KG1 (cell line): ENCODE results near the gene RPUSD3.
"Not testable (repeated sequence)": the region's sequence is repeated elsewhere in the genome, so short reads cannot be mapped to it uniquely, and the experiment has no call there.

Experiments
- DNase-seq: peaks from one replicate; lab custom pipeline; 2025; lab: John Stamatoyannopoulos, UW

RPUSD3 gene

DNA sequence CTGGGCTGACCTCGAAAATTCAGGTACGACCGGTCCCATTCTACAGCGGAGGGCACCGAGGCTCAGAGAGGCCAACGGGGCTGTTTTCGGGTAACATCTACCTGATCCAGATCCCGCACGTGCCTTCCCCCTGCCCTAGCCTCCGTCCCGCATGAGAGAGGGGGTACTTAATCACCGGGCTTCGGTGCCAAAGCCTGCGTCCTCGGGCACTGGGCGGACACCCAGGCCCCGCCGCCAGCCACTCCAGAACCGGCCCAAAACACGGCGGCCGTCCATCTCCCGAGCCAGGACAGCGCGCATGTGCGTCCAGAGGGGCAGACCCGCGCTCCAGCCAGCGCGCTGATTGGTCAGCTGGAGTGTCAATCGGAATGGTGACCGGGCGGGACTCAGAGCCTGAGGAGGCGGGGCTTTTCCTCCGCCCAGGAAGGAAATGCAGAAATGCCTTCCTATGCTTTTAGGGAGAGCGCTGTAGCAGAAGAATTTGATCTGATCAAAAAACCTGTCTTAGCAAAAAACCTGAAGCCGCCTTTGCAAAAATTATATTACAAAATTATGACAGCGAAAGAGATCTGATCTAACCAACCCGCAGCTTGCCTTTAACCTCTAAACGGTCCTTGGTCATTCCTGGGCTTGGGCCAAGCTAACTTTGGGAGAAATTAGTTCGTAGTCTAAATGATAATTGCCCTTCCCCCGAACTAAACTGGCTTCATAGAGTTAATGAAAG is at the start of gene RPUSD3:
Gene RPUSD3, minus strand, starts transcription at position 294 of the 724 bp plus-strand sequence. Its CDS starts 18 bp downstream, at position 276.
- peak; percentile 90 for DNase-seq

- DNase-seq, result no peak
Observed at GRCh38 chr3:9891072-9891622, 47.3 kb upstream of the RPUSD3 start.

DNA sequence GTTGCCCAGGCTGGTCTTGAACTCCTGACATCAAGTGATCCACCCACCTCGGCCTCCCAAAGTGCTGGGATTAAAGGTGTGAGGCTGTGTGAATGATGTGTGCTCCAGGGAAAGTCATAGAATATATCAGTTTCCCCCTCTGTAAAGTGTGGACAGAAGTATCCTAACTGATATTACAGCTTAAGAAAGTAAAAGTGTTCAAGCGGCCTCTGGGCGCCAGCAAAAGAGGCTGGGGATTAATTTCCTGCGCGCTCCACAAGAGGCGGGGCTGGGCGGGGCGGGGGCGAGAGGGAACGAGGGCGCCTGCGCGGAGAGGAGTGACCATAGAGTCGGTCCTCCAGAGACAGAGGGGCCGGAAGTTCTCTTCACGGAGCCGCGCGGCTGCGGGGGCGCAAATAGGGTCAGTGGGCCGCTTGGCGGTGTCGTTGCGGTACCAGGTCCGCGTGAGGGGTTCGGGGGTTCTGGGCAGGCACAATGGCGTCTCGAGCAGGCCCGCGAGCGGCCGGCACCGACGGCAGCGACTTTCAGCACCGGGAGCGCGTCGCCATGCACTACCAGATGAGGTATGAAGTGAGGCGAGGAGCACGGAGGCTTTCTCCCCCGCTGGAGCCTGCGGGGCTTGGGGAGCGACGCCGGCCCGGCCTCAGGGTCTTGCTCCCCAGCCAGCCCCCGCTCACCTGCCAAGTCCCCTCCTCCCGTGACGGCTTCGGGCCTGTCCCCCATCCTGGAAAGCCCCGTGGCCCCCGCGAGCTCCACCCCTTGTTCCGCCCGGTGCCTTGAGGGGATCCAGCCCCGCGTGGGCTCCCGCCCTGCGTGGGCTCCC is 46.7 kb upstream of the RPUSD3 start, which contains the start of gene JAGN1:
Gene JAGN1, plus strand, starts transcription at position 362 of the 823 bp plus-strand sequence. Its CDS starts 113 bp downstream, at position 475.
- peak; percentile 82 for DNase-seq

GRCh38 chr3:9889405-9889804 is 45.6 kb upstream of the RPUSD3 start:
- no peak for DNase-seq

DNA sequence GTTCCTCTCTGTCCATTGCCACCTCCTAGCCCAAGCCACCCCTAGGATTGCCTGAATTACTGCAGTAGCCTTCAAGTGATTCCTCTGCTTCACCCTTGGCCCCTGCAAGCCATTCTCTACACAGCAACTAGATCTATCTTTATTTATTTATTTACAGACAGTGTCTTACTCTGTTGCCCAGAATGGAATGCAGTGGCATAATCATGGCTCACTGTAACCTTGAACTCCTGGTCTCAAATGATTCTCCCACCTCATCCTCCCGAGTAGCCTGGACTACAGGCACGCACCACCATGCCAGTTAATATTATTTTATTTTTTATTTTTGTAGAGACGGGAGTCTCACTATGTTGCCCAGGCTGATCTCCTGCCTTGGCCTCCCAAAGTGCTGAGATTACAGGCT is 44.7 kb upstream of the RPUSD3 start:
- DNase-seq, result no peak

- DNase-seq, result no peak
Observed at GRCh38 chr3:9887480-9887879, 43.7 kb upstream of the RPUSD3 start.

DNA sequence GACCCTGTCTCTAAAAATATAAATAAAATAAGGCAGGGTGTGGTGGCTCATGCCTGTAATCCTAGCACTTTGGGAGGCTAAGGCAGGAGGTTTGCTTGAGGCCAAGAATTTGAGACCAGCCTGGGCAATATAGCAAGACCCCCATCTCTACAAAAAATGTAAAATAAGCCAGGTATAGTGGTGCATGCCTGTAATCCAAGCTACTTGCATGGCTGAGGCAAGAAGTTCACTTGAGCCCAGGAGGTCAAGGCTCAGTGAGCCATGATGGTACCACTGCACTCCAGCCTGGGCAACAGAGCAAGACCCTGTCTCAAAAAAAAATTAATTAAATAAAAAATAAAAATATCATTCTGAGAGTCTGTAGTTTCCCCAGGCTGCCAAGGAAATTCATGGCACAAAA is 42.5 kb upstream of the RPUSD3 start:
- DNase-seq, result no peak

DNA sequence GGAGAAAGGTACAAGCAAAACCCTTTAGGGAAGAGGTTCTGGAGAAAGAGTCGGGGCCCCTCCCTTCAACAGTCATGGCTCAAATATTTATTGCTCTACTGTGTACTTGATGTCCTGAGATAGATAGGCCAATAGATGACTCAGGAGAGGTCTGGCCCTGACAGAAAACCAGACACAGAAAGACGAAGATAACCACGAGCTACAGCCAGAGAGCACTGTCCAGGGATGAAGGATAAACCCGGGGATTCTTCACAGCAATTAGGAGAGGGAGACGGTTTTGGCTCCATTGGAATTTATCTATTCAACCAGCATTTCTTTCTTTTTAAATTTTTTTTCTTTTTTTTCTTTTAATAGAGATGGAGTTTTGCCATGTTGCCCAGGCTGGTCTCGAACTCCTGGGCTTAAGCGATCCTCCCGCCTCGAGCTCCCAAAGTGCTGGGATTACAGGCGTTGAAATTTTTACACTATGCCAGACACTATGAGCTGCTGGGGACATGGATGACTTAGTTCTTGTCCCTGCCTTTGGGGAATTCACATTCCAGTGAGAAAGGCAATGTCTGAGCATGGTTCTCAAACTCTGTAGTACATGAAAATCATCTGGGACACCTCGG is 40.9 kb upstream of the RPUSD3 start:
- DNase-seq, result no peak

DNA sequence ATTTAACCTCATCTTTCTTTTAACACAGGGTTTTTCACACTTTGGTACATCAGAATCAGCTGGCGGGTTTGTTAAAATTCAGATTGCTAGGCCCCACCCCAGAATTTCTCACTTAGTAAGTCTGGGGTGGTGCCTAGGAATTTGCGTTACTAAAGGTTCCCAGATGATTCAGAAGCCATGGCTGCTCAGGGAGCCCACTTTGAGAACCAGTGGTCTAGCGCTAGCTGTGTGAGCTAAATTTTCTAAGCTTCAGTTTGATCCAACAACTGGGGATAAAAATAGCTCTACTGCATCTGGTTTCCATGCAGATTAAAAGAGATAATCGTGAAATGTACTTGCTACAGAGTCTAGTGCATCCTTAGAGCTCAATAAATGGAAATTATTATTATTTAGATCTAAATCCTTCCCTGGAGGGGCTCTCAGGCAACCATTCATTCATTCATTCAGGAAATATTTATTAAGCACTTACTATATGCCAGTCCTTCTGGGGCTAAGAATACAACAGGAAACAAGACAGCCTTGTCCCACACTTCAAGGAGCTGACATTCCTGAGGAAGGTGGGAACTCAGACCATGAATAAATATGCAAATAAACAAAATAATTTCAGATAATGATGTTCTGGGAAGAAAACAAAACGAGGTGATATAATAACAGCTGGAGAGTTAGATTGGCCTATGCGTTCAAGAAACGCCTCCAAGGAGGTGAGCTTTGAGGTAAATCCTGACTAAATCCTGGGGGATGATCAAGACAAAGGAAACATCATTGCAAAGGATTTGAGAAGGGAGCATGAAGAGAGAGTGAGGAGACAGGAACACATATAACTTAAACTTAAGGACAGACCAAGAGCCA is 40.1 kb upstream of the RPUSD3 start:
- no peak for DNase-seq

- DNase-seq, result no peak
Observed at GRCh38 chr3:9881441-9881840, 37.6 kb upstream of the RPUSD3 start.

DNA sequence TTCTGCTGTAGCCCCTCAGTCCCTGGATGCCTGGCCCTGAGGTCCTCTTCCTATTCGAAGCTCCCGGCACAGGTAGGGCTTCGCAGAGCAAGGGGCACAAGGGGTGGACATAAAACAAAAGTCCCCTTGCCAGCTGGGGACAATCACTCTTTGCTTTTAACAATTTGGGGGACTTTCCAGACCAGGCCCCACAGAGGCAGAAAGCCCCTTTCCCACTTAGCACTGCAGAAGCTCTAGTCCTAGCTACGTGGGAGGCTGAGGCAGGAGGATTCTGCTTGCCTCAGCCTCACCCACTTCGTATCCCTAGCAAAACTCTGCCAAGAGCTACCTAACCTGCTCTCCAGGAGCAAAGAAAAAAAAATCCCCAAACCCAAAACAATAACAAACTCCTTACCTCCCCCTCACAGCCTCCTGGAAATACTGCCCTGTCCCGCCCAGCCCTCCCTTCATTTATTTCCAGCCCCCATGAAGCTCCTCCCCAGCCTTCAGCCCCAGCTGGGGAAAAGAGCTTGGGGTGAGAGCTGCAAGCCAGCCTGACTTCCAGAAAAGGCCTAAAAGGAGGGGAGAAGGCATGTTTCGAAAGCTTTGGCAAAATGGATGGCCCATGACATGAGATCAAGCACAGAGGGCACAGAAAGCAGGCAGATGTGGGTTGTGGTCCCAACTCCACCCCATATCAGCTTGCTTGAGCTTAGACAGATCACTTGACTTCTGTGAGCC is 36.2 kb upstream of the RPUSD3 start, which contains the start of gene CIDEC:
Gene CIDEC, minus strand, starts transcription at position 424 of the 720 bp plus-strand sequence. CDS start 1,767 bp downstream, outside the sequence.
- no peak for DNase-seq

DNA sequence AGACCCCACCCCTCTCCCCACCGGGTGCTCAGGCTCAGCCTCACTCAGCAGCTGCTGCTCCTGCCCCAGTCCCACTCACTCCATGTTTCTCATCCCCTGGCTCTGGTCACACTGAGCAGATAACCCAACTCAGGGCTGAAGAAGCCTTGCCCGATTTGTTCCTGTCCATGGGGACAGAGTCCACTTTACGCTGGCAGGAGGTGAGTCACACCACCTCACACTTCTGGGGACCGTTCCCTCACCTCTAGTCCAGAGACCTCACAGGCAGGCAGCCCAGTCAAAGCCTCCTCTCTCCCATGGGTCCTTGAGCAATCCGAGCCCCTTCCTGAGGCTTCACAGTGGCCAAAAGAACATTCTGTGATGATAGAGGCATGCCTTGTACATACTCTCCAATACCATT is 34.9 kb upstream of the RPUSD3 start:
- no peak for DNase-seq

DNA sequence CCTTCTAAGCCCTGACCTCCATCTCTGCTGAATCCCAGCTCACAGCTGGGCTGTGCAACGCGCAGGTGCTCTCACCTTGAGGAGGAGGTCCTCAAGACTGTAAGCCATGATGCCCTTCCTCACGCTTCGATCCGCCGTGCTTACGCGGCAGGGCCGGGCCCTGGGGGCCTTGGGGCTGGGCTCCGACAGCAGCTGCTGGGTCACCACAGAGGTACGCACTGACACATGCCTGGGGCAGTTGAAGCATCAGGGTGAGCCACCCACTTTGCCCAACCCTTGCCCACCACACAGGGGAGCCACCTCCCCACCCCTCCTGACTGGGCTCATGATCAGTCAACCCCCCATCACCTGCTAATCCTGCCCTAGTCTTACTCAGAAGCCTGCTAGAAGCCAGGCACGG is 33.2 kb upstream of the RPUSD3 start:
- no peak for DNase-seq

DNA sequence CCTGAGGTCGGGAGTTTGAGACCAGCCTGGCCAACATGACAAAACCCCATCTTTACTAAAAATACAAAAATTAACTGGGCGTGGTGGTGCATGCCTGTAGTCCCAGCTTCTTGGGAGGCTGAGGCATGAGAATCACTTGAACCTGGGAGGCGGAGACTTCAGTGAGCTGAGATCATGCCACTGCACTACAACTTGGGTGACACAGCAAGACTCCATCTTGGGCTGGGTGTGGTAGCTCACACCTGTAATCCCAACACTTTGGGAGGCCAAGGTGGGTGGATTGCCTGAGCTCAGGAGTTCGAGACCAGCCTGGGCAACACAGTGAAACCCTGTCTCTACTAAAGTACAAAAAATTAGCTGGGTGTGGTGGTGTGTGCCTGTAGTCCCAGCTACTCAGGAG is 32.4 kb upstream of the RPUSD3 start:
- not testable (repeated sequence) for DNase-seq

DNA sequence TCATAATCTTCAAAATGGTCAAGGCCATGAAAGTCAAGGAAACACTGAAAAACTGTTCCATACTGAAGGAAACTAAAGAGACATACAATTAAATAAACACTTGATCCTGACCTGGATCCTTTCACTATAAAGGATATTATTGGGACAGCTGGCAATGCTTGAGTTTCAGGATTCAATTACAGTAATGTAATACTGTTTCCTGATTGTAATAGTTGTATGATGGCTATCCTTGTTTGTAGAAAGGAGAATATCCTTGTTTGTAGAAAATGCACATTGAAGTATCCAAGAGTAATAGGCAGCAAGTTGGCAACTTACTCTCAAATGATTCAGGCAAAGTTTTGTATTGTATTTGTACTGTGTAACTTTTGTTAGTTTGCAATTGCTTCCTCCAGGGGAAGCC is 31.6 kb upstream of the RPUSD3 start:
- DNase-seq, result no peak

DNA sequence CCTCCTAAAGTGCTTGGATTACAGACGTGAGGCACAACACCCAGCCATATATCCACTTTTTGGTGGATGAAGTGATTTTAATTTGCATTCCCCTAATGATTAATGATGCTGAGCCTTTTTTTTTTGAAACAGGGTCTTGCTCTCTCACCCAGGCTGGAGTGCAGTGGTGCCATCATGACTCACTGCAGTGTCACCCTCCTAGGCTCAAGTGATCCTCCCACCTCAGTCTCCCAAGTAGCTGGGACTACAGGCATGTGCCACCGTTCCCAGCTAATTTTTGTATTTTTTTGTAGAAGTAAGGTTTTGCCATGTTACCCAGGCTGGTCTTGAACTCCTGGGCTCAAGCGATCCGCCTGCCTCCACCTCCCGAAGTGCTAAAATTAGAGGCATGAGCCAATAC is 28.3 kb upstream of the RPUSD3 start:
- DNase-seq, result not testable (repeated sequence)

DNA sequence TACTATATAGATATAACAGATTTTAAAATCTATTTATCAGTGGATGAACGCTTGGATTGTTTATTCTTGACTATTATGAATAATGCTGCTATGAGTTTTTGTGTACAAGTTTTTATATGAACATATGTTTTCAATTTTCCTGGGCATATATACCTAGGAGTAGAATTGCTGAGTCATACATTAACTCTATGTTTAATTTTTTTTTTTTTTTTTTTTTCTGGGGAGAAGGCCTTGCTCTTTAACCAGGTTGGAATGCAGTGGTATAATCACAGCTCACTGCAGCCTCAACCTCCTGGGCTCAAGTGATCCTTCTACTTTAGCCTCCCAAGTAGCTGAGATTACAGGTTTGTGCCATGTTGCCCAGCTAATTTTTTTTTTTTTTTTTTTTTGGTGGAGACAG is 27.2 kb upstream of the RPUSD3 start:
- DNase-seq, result no peak

- no peak for DNase-seq
Observed at GRCh38 chr3:9869955-9870354, 26.1 kb upstream of the RPUSD3 start.

GRCh38 chr3:9867106-9867505 is 23.3 kb upstream of the RPUSD3 start:
- DNase-seq, result no peak

- no peak for DNase-seq
Observed at GRCh38 chr3:9866639-9867038, 22.8 kb upstream of the RPUSD3 start.
